ENCODE results near the gene LOXL4. TPM values are rescaled to one million over a fixed set of nuclear protein-coding genes. Genes with fewer than 3 reads are reported as not detected.

Gene LOXL4
- total RNA-seq, 1 experiment from 2014 or later: not detected

DNA sequence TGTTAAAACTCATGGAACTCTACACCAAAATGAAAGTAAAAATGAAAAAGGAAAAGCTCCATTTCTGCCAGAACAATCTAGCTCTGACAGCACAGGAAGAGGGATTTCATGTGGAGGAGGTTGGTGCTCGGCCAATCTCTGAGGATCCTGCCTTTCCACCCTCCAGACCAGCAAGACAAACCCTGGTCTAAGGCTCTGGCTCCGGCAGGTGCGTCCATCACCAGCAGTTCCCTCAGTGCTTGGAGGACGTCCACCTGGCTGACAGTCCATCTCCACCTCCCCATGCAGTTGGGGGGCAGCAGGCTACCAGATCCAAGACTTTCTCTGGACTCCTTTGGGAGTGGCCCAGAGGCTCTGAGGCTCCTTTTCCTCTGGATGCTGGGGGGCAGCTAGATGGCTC, 25.0 kb upstream of the LOXL4 start:
- POLR2A ChIA-PET (ENCODE audit: low non-redundant PET): no interaction called here
- no TSS peak for BruUV-seq (replicated peaks)
- peaks cover 52% of the 10 kb centered on the region for H3K27me3 ChIP-seq (replicated peaks; ENCODE audit: insufficient read depth, low read depth, low read length, poor library complexity)
- no peaks in the 10 kb centered on the region for H3K36me3 ChIP-seq (ENCODE audit: insufficient read depth, low read length, poor library complexity, severe bottlenecking)
- H3K27ac ChIP-seq (ENCODE audit: low read depth, low read length, poor library complexity, severe bottlenecking): no peak overlapping the region
- CTCF ChIA-PET: no interaction called here
- H3K9me3 ChIP-seq (ENCODE audit: low read depth, low read length, poor library complexity, severe bottlenecking): no peaks in the 10 kb centered on the region
- intact Hi-C loops (cut with micrococcal nuclease; ENCODE audit: unreplicated experiment): no loop called here
- TF ChIP-seq EZH2 (IDR thresholded peaks at IDR 0.05; ENCODE audit: borderline replicate concordance, low read depth, low read length, poor library complexity, severe bottlenecking): no peak
- TF ChIP-seq, protein P1, sequence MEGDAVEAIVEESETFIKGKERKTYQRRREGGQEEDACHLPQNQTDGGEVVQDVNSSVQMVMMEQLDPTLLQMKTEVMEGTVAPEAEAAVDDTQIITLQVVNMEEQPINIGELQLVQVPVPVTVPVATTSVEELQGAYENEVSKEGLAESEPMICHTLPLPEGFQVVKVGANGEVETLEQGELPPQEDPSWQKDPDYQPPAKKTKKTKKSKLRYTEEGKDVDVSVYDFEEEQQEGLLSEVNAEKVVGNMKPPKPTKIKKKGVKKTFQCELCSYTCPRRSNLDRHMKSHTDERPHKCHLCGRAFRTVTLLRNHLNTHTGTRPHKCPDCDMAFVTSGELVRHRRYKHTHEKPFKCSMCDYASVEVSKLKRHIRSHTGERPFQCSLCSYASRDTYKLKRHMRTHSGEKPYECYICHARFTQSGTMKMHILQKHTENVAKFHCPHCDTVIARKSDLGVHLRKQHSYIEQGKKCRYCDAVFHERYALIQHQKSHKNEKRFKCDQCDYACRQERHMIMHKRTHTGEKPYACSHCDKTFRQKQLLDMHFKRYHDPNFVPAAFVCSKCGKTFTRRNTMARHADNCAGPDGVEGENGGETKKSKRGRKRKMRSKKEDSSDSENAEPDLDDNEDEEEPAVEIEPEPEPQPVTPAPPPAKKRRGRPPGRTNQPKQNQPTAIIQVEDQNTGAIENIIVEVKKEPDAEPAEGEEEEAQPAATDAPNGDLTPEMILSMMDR (conservative IDR thresholded peaks at IDR 0.05; ENCODE audit: low read depth, low read length): no peak
- no peak for DNase-seq (ENCODE audit: low spot score)
- no peak overlapping the region for H3K4me3 ChIP-seq (ENCODE audit: low read depth, low read length, poor library complexity, severe bottlenecking)
- H3K4me1 ChIP-seq (ENCODE audit: insufficient read depth, low read length, poor library complexity, severe bottlenecking): no peaks in the 10 kb centered on the region

GRCh38 chr10:98289802-98290209, 21.8 kb upstream of the LOXL4 start:
- ChIA-PET POLR2A (ENCODE audit: low non-redundant PET) (no interaction called here), CTCF (no interaction called here)

GRCh38 chr10:98287321-98287720, 19.3 kb upstream of the LOXL4 start:
- ChIA-PET CTCF (no interaction called here), POLR2A (ENCODE audit: low non-redundant PET) (no interaction called here)
- Histone ChIP-seq H3K27ac (ENCODE audit: low read depth, low read length, poor library complexity, severe bottlenecking) (no peak overlapping the region), H3K27me3 (replicated peaks; ENCODE audit: insufficient read depth, low read depth, low read length, poor library complexity) (peaks cover 49% of the 10 kb centered on the region), H3K4me3 (ENCODE audit: low read depth, low read length, poor library complexity, severe bottlenecking) (no peak overlapping the region), H3K9me3 (ENCODE audit: low read depth, low read length, poor library complexity, severe bottlenecking) (no peaks in the 10 kb centered on the region), H3K36me3 (ENCODE audit: insufficient read depth, low read length, poor library complexity, severe bottlenecking) (no peaks in the 10 kb centered on the region), H3K4me1 (ENCODE audit: insufficient read depth, low read length, poor library complexity, severe bottlenecking) (no peaks in the 10 kb centered on the region)
- TF ChIP-seq, protein P1 (conservative IDR thresholded peaks at IDR 0.05; ENCODE audit: low read depth, low read length): no peak
- BruUV-seq (replicated peaks): no TSS peak
- intact Hi-C loops (cut with micrococcal nuclease; ENCODE audit: unreplicated experiment): no loop called here
- no peak for DNase-seq (ENCODE audit: low spot score)

More at GRCh38 chr10:98289802-98290209, 21.8 kb upstream of the LOXL4 start:
- no TSS peak for BruUV-seq (replicated peaks)
- peaks cover 41% of the 10 kb centered on the region for H3K27me3 ChIP-seq (replicated peaks; ENCODE audit: insufficient read depth, low read depth, low read length, poor library complexity)
- intact Hi-C loops (cut with micrococcal nuclease; ENCODE audit: unreplicated experiment): no loop called here
- no peak for DNase-seq (ENCODE audit: low spot score)
- no peak overlapping the region for H3K27ac ChIP-seq (ENCODE audit: low read depth, low read length, poor library complexity, severe bottlenecking)
- no peaks in the 10 kb centered on the region for H3K36me3 ChIP-seq (ENCODE audit: insufficient read depth, low read length, poor library complexity, severe bottlenecking)
- H3K4me3 ChIP-seq (ENCODE audit: low read depth, low read length, poor library complexity, severe bottlenecking): no peak overlapping the region
- H3K4me1 ChIP-seq (ENCODE audit: insufficient read depth, low read length, poor library complexity, severe bottlenecking): no peaks in the 10 kb centered on the region
- no peak for TF ChIP-seq EZH2 (IDR thresholded peaks at IDR 0.05; ENCODE audit: borderline replicate concordance, low read depth, low read length, poor library complexity, severe bottlenecking)
- TF ChIP-seq, protein P1 (conservative IDR thresholded peaks at IDR 0.05; ENCODE audit: low read depth, low read length): no peak
- H3K9me3 ChIP-seq (ENCODE audit: low read depth, low read length, poor library complexity, severe bottlenecking): no peaks in the 10 kb centered on the region

All from A673 (cell line).